Measurements from ENCODE around the gene OLFML1. TPM values are rescaled to one million over a fixed set of nuclear protein-coding genes. Genes with fewer than 3 reads are reported as not detected.

The OLFML1 gene
- total and polyA plus RNA-seq, 2 of the 13 experiments (the other 11 are each of a cell fraction or from before 2014, with no cell fraction given): 0.89 to 0.90 TPM

- H3K36me3 ChIP-seq (replicated peaks in 1 of 2; ENCODE audit: control insufficient read depth in 1 of 2, insufficient read depth in 2 of 2, low read length in 2 of 2): no peaks in the 10 kb centered on the region
- no peak for FAIRE-seq
- no peaks in the 10 kb centered on the region; a peak in 1 of 5 replicates for H3K27me3 ChIP-seq (ENCODE audit: control insufficient read depth in 1 of 2, insufficient read depth in 2 of 2, low read length in 2 of 2)
- 47% methylated on average over 3 of the region's 3 CpGs for WGBS (ENCODE audit: low lambda C conversion rate)
- no peak for ATAC-seq
- no peak overlapping the region for H3K4me3 ChIP-seq (replicated peaks in 1 of 3; ENCODE audit: insufficient read depth in 1 of 3, low read depth in 2 of 3, low read length in 3 of 3)
- no peak for TF ChIP-seq RORA (CRISPR knock-in tag; IDR thresholded peaks at IDR 0.05)
- no peak for TF ChIP-seq REXO4 (CRISPR knock-in tag; IDR thresholded peaks at IDR 0.05; ENCODE audit: borderline replicate concordance)
- TF ChIP-seq TOE1 (CRISPR knock-in tag; IDR thresholded peaks at IDR 0.05): no peak
- no peak for TF ChIP-seq TEAD3 (CRISPR knock-in tag; optimal IDR thresholded peaks at IDR 0.05; ENCODE audit: borderline replicate concordance)
- no peak for TF ChIP-seq POLR2AphosphoS2 (IDR thresholded peaks at IDR 0.05; ENCODE audit: low read depth, low read length)
- no peak for TF ChIP-seq ZNF83 (CRISPR knock-in tag; IDR thresholded peaks at IDR 0.05; ENCODE audit: borderline replicate concordance)
- TF ChIP-seq SRF (IDR thresholded peaks at IDR 0.05; ENCODE audit: low read depth, low read length): no peak
- no peak for TF ChIP-seq MAFK (conservative IDR thresholded peaks at IDR 0.05 in 1 of 2, IDR thresholded peaks at IDR 0.05 in 1 of 2; ENCODE audit: low read length in 2 of 2)
- TF ChIP-seq ISL2 (CRISPR knock-in tag; IDR thresholded peaks at IDR 0.05): no peak
- no peak for TF ChIP-seq ZBTB37 (CRISPR knock-in tag; IDR thresholded peaks at IDR 0.05)
- H3K79me2 ChIP-seq (ENCODE audit: insufficient read depth, low read length): no peaks in the 10 kb centered on the region
- no peaks in the 10 kb centered on the region for H3K4me1 ChIP-seq (ENCODE audit: insufficient read depth, low read length)
- CTCF ChIA-PET (ENCODE audit: low intra/inter-chr PET ratio, low total read pairs): no interaction called here
- H3K4me2 ChIP-seq (ENCODE audit: low read depth, low read length): no peak overlapping the region
- no peak overlapping the region for H3K9ac ChIP-seq (ENCODE audit: insufficient read depth, low read depth, low read length)
- no peak overlapping the region for H2AFZ ChIP-seq (ENCODE audit: low read length)
- POLR2A ChIA-PET: no interaction called here
- in situ Hi-C loops (cut with HindIII; ENCODE audit: extremely low pct_ligation_motif_present, low pct_unique_long_range_greater_than_20kb) (no loop called here), intact Hi-C loops (cut with micrococcal nuclease; ENCODE audit: unreplicated experiment) (no loop called here)
- no peak overlapping the region for H3K27ac ChIP-seq (ENCODE audit: extremely low read length, insufficient read depth, low read length)
- no peaks in the 10 kb centered on the region for H4K20me1 ChIP-seq (ENCODE audit: insufficient read depth, low read length)
- no peak for DNase-seq (ENCODE audit: low spot score)
- no TSS peak for BruUV-seq (replicated peaks)
- H3K9me3 ChIP-seq (ENCODE audit: low read length): no peaks in the 10 kb centered on the region
These were observed 14.9 kb downstream of the OLFML1 start for GRCh38 chr11:7500251-7500650.

Measured in HepG2 (cell line).